HepG2 (cell line): ENCODE data around the gene SPHK1. TPM values are rescaled to one million over a fixed set of nuclear protein-coding genes. Genes with fewer than 3 reads are reported as not detected.

Source experiments
- BRCA1 ChIP-seq: sonication (generic); formaldehyde crosslinking; IDR thresholded peaks from 2 replicates; pipeline ENCODE4 v1.4.0; 2020; ENCODE audit warnings: missing genetic modification reagents
- BRD4 ChIP-seq: sonication (generic); formaldehyde crosslinking; IDR thresholded peaks from 2 replicates; pipeline ENCODE4 v1.4.0; 2020; ENCODE audit warnings: missing genetic modification reagents
- MXI1 ChIP-seq: IDR thresholded peaks from 3 replicates; pipeline ENCODE4 v1.6.1; 2012; ENCODE audit warnings: low read depth, low read length, inconsistent platforms, borderline replicate concordance
- NCOA2 ChIP-seq: sonication (generic); formaldehyde crosslinking; IDR thresholded peaks from 2 replicates; pipeline ENCODE4 v1.8.0; 2022; ENCODE audit warnings: inconsistent platforms
- NCOA5 ChIP-seq: sonication (generic); formaldehyde crosslinking; IDR thresholded peaks from 2 replicates; pipeline ENCODE4 v1.4.0; 2020; ENCODE audit warnings: missing genetic modification reagents
- NFYB ChIP-seq: sonication (generic); formaldehyde crosslinking; IDR thresholded peaks from 2 replicates; pipeline ENCODE4 v1.4.0; 2020; ENCODE audit warnings: missing genetic modification reagents
- NR1H2 ChIP-seq: sonication (generic); formaldehyde crosslinking; IDR thresholded peaks from 2 replicates; pipeline ENCODE4 v1.8.1; 2022; ENCODE audit warnings: low read depth, missing genetic modification reagents, borderline replicate concordance
- PHF21A ChIP-seq: sonication (generic); formaldehyde crosslinking; IDR thresholded peaks from 2 replicates; pipeline ENCODE4 v1.5.0; 2020; ENCODE audit warnings: mild to moderate bottlenecking, missing genetic modification reagents
- RCOR2 ChIP-seq: IDR thresholded peaks from 2 replicates; pipeline ENCODE4 v1.6.1; 2016; ENCODE audit warnings: missing biosample characterization, missing genetic modification reagents
- SMAD1 ChIP-seq: sonication (generic); formaldehyde crosslinking; IDR thresholded peaks from 2 replicates; pipeline ENCODE4 v1.4.0; 2020; ENCODE audit warnings: missing genetic modification reagents, low read depth, mild to moderate bottlenecking, borderline replicate concordance
- SOX6 ChIP-seq, 2 experiments: fragments of 450-650 bp in 1 of 2; sonication (generic) in 1 of 2; formaldehyde crosslinking in 1 of 2; IDR thresholded peaks; 2 replicates each; pipeline versions ENCODE4 v1.4.0 to v1.6.1; 2017 to 2020; ENCODE audit warnings: antibody characterized with exemption in 1 of 2, mild to moderate bottlenecking in 1 of 2, missing genetic modification reagents in 1 of 2
- STAG1 ChIP-seq: sonication (generic); formaldehyde crosslinking; IDR thresholded peaks from 2 replicates; pipeline ENCODE4 v1.4.0; 2020; ENCODE audit warnings: missing genetic modification reagents
- TCF7L2 ChIP-seq: IDR thresholded peaks from 2 replicates; pipeline ENCODE4 v1.6.1; 2011; ENCODE audit warnings: mild to moderate bottlenecking, low read depth, low read length, moderate library complexity
- ZFAT ChIP-seq: sonication (generic); formaldehyde crosslinking; conservative IDR thresholded peaks from 2 replicates; pipeline ENCODE4 v1.8.1; 2023; ENCODE audit warnings: missing genetic modification reagents, inconsistent platforms
- ZNF7 ChIP-seq: IDR thresholded peaks from 2 replicates; pipeline ENCODE4 v1.6.1; 2016; ENCODE audit warnings: missing biosample characterization, missing genetic modification reagents
- polyA plus RNA-seq, 8 experiments: library from polyadenylated mRNA; depleted of rRNA in 3 of 8; stranded (reverse) in 7 of 8; unstranded in 1 of 8; fragments of >200 nt; fragmentation: Illumina TruSeq in 4 of 8; extraction: Trizol in 4 of 8; gene quantifications; 2 replicates each; pipeline versions ENCODE4 v1.2.1 to v1.2.3, GENCODE V29; 2011 to 2016; ENCODE audit warnings: low read depth in 4 of 8, missing spikeins in 1 of 8, mixed read lengths in 1 of 8; ENCODE audit not compliant: insufficient read depth in 1 of 8
- total RNA-seq, 5 experiments: library from RNA; depleted of rRNA; stranded (reverse); fragments of >200 nt; fragmentation: Illumina TruSeq; extraction: Trizol; gene quantifications; 2 replicates each; pipeline ENCODE4 v1.2.3, GENCODE V29; 2016; ENCODE audit warnings: low read depth in 1 of 5
- TF ChIP-seq, protein P1 (sequence below): sonication (generic); formaldehyde crosslinking; IDR thresholded peaks from 2 replicates; pipeline ENCODE4 v1.5.1; 2020; ENCODE audit warnings: mild to moderate bottlenecking, moderate library complexity, missing genetic modification reagents
- TF ChIP-seq, protein P2 (sequence below): sonication (generic); formaldehyde crosslinking; IDR thresholded peaks from 2 replicates; pipeline ENCODE4 v1.9.0; 2021; ENCODE audit warnings: mild to moderate bottlenecking, missing genetic modification reagents
- TF ChIP-seq, protein P3 (sequence below): sonication (generic); formaldehyde crosslinking; IDR thresholded peaks from 2 replicates; pipeline ENCODE4 v1.4.0; 2020; ENCODE audit warnings: missing genetic modification reagents

Gene SPHK1
- total and polyA plus RNA-seq, 2 of the 13 experiments (the other 11 are each of a cell fraction or from before 2014, with no cell fraction given), result 129 to 160 TPM

DNA sequence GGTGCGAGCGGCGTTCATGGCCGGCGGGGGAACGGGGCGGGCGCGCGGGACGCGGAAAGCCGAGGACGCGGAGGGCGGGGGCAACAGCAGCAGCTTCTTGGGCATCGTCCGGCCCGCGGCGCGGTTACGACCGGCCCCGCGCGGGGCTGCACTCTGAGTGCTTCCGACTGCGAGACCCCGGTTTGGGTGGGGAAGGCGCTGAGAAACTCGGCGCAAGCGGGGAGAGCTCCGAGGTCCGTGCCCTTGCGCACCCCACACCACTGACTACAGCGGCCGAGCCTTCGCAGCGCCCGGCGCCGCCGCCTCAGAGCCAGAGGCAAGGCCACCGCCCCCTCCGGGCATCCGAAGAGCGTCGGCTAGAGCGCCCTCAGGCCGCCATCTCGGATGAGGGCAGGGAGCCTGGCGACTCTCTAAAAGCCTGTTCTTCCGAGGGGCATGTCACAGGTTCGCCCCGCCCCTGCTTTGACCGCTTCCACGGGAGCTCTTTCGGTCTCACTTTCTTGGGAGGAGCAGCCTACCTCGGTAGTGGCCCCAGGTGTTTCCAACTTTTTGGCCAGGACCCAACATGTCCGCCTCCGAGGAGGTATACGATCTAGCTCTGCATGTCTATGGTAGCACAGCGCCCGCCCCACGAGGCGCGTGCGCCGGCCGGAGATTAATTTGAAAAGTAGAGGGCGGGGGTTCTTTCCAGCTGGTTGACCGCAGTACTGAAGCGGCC is 30.7 kb upstream of the SPHK1 start, which contains the start of gene PRPSAP1 (continued):
- TF ChIP-seq SOX6 (IDR thresholded peaks at IDR 0.05) (no peak), SOX6 (CRISPR knock-in tag; IDR thresholded peaks at IDR 0.05) (peak; percentile 80; the same call in 1 of the 2 replicates), PHF21A (peak; percentile 92), NFYB (CRISPR knock-in tag) (no peak; the same call in 1 of the 2 replicates), BRD4 (CRISPR knock-in tag) (no peak; the same call in none of the 2 replicates), BRCA1 (CRISPR knock-in tag) (peak; percentile 91; the same call in 1 of the 2 replicates), NCOA2 (CRISPR knock-in tag) (peak; percentile 78), MXI1 (peak; percentile 82; the same call in 1 of the 3 replicates), SMAD1 (CRISPR knock-in tag) (peak; percentile 92; the same call in 1 of the 2 replicates), RCOR2 (peak; percentile 68; the same call in 1 of the 2 replicates), ZFAT (CRISPR knock-in tag) (0 out of 2 replicates have a peak, but pooled peaks have one; percentile 57), NCOA5 (CRISPR knock-in tag) (no peak), ZNF7 (CRISPR knock-in tag) (no peak), NR1H2 (CRISPR knock-in tag) (peak; percentile 95), TCF7L2 (no peak), STAG1 (CRISPR knock-in tag) (peak; percentile 29; the same call in 1 of the 2 replicates)
- TF ChIP-seq, protein P1, sequence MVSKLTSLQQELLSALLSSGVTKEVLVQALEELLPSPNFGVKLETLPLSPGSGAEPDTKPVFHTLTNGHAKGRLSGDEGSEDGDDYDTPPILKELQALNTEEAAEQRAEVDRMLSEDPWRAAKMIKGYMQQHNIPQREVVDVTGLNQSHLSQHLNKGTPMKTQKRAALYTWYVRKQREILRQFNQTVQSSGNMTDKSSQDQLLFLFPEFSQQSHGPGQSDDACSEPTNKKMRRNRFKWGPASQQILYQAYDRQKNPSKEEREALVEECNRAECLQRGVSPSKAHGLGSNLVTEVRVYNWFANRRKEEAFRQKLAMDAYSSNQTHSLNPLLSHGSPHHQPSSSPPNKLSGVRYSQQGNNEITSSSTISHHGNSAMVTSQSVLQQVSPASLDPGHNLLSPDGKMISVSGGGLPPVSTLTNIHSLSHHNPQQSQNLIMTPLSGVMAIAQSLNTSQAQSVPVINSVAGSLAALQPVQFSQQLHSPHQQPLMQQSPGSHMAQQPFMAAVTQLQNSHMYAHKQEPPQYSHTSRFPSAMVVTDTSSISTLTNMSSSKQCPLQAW (CRISPR knock-in tag), result peak; percentile 92
- TF ChIP-seq, protein P2, sequence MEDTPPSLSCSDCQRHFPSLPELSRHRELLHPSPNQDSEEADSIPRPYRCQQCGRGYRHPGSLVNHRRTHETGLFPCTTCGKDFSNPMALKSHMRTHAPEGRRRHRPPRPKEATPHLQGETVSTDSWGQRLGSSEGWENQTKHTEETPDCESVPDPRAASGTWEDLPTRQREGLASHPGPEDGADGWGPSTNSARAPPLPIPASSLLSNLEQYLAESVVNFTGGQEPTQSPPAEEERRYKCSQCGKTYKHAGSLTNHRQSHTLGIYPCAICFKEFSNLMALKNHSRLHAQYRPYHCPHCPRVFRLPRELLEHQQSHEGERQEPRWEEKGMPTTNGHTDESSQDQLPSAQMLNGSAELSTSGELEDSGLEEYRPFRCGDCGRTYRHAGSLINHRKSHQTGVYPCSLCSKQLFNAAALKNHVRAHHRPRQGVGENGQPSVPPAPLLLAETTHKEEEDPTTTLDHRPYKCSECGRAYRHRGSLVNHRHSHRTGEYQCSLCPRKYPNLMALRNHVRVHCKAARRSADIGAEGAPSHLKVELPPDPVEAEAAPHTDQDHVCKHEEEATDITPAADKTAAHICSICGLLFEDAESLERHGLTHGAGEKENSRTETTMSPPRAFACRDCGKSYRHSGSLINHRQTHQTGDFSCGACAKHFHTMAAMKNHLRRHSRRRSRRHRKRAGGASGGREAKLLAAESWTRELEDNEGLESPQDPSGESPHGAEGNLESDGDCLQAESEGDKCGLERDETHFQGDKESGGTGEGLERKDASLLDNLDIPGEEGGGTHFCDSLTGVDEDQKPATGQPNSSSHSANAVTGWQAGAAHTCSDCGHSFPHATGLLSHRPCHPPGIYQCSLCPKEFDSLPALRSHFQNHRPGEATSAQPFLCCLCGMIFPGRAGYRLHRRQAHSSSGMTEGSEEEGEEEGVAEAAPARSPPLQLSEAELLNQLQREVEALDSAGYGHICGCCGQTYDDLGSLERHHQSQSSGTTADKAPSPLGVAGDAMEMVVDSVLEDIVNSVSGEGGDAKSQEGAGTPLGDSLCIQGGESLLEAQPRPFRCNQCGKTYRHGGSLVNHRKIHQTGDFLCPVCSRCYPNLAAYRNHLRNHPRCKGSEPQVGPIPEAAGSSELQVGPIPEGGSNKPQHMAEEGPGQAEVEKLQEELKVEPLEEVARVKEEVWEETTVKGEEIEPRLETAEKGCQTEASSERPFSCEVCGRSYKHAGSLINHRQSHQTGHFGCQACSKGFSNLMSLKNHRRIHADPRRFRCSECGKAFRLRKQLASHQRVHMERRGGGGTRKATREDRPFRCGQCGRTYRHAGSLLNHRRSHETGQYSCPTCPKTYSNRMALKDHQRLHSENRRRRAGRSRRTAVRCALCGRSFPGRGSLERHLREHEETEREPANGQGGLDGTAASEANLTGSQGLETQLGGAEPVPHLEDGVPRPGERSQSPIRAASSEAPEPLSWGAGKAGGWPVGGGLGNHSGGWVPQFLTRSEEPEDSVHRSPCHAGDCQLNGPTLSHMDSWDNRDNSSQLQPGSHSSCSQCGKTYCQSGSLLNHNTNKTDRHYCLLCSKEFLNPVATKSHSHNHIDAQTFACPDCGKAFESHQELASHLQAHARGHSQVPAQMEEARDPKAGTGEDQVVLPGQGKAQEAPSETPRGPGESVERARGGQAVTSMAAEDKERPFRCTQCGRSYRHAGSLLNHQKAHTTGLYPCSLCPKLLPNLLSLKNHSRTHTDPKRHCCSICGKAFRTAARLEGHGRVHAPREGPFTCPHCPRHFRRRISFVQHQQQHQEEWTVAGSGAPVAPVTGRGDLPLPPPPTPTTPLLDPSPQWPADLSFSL (CRISPR knock-in tag), result no peak
- TF ChIP-seq, protein P3, sequence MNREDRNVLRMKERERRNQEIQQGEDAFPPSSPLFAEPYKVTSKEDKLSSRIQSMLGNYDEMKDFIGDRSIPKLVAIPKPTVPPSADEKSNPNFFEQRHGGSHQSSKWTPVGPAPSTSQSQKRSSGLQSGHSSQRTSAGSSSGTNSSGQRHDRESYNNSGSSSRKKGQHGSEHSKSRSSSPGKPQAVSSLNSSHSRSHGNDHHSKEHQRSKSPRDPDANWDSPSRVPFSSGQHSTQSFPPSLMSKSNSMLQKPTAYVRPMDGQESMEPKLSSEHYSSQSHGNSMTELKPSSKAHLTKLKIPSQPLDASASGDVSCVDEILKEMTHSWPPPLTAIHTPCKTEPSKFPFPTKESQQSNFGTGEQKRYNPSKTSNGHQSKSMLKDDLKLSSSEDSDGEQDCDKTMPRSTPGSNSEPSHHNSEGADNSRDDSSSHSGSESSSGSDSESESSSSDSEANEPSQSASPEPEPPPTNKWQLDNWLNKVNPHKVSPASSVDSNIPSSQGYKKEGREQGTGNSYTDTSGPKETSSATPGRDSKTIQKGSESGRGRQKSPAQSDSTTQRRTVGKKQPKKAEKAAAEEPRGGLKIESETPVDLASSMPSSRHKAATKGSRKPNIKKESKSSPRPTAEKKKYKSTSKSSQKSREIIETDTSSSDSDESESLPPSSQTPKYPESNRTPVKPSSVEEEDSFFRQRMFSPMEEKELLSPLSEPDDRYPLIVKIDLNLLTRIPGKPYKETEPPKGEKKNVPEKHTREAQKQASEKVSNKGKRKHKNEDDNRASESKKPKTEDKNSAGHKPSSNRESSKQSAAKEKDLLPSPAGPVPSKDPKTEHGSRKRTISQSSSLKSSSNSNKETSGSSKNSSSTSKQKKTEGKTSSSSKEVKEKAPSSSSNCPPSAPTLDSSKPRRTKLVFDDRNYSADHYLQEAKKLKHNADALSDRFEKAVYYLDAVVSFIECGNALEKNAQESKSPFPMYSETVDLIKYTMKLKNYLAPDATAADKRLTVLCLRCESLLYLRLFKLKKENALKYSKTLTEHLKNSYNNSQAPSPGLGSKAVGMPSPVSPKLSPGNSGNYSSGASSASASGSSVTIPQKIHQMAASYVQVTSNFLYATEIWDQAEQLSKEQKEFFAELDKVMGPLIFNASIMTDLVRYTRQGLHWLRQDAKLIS, result peak; percentile 92
